ENCODE data around the gene ESRRG. TPM values are rescaled to one million over a fixed set of nuclear protein-coding genes. Genes with fewer than 3 reads are reported as not detected.

ESRRG gene
- 10 to 100 TPM; 14.3 to 38.5 TPM for total RNA-seq

DNA sequence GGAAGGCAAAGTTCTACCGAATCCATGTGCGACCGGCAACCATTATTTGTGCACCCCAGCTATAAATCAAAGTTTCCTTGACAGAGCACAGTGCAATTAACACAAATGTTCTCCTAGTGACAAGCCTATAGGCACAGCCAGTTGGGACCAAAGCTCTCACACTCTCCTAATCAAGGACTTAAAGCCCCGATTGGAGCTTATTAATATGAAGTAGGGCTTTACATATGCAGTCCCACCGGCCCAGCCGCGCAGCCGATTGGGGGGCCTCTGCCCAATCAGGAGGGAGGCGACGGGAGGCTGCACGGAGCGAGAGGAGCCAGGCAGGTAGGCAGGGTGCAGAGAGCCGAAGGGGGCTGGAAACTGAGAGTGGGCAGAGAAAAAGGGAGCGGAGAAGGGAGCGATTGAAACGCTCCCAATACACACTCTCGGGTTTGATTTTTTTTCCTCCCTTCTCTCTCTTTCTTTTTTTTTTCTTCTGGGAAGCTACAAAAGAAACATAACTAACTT is at the start of gene ESRRG:
ESRRG (minus strand) TSS at position 156 of the 507 bp plus-strand sequence; CDS start at position 26, 130 bp downstream.
- no peaks in the 10 kb centered on the region for H3K4me1 ChIP-seq
- no peaks in the 10 kb centered on the region for H3K36me3 ChIP-seq
- no peak for TF ChIP-seq CTCF (IDR thresholded peaks at IDR 0.05)
- peak within 1 kb of the TSS; percentile 29 to 75 for H3K27ac ChIP-seq
- no peaks in the 10 kb centered on the region for H3K9me3 ChIP-seq
- H3K27me3 ChIP-seq: no peaks in the 10 kb centered on the region
- peak within 1 kb of the TSS; percentile 50 to 52 for H3K4me3 ChIP-seq
- DNase-seq (ENCODE audit: low spot score): no peak

DNA sequence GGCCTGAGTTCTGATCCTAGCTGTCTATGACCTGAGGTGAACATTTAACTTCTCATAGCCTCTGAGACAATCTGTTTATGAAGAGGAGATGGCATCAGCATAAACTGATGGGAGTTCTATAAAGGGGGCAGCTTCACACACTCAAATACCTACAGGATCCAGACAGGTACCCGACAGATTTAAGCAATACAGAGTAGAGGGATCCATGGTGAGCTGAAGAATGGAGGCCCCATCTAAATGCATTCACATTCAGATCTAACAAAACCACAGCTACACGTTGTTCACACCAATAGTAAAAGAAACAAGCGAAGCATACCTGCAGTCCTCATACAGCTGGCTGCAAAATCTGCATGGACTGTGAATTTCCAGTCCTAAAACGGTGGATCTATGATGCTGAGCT is 48.7 kb upstream of the ESRRG start:
- H3K27me3 ChIP-seq: no peaks in the 10 kb centered on the region
- no peak overlapping the region for H3K27ac ChIP-seq
- no peak for DNase-seq (ENCODE audit: low spot score)
- H3K4me3 ChIP-seq: no peak overlapping the region
- no peak for TF ChIP-seq CTCF (IDR thresholded peaks at IDR 0.05)
- H3K4me1 ChIP-seq: no peaks in the 10 kb centered on the region
- no peaks in the 10 kb centered on the region for H3K36me3 ChIP-seq
- no peaks in the 10 kb centered on the region for H3K9me3 ChIP-seq

DNA sequence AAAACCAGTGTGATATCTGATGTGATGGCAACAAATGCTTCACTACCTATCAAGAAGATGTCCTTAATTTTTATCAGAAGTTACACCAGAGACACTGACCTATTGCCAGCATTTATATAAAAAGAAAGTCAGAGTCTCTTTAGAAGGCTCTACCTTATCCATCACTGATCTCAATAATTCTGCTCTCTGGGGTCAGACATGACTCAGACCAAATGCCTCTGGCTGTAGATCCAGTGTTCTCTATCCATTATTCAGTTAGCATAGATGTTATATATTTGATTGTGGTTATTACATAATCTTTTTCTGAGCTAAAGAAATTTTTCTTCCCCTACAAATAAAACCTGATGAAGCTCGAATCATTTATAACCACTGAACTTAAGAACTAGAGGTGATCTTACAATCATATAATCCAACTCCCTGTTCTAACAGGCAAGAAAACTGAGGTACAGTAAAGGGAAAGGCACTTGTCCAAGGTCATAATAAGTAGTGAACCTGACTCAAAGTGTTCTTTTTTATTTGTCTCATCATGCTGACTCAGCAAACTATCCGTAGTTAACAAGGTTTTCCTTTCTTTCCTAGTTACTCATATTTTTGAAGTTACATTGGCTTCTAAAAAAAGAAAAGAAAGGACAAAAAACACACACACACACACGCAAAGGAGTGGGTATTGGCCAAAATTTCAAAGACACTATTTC is 43.6 kb upstream of the ESRRG start:
- H3K4me3 ChIP-seq: no peak overlapping the region

DNA sequence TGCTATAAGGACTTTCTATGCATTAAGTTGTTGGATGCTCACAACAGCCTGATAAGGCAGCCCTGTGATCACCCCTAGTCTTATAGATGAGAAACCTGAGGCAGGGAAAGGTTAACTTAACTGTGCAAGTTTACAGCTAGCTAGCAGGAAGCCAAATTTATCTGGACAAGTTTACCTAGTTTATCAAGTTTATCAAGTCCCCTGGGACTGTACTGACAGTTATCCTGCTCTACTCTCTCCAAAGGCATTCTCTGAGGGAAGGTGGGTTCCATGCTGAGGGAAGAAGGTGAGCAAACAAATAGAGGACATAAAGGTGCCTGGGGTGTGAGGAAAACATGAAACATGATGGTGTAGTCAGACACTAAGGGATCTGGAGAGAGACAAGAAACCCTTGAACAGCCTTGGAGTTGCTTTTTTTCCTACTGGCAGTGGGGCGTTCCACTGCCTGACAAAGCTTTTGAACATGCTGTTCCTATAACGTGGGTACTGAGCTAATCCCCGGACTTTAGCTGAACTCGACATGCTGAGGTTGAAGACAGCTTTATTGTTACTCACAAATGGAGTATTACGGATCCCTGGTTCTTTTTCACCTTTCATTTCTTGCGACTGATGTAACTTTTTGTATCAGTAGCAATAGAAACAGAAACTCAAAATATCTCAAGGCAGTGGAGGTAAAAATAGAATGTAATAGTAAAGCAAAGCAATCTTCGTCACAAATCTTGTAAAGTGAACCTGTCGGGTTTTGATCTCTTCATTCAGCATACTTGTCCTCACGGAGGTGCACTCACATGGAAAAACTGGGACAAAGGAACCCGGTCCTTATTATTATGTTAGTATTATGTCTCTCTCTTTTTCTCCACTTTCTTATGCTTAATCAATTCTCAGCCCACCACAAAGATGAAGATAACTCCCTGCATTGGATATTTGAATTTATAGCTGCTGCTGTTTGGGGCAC is 42.4 kb upstream of the ESRRG start:
- H3K4me3 ChIP-seq: no peak overlapping the region
- no peak for DNase-seq (ENCODE audit: low spot score)

More for the DNA sequence above, 43.6 kb upstream of the ESRRG start:
- H3K27me3 ChIP-seq: no peaks in the 10 kb centered on the region
- peak overlapping the region in 1 of 2 donors; percentile 39 for H3K27ac ChIP-seq
- H3K36me3 ChIP-seq: no peaks in the 10 kb centered on the region
- no peaks in the 10 kb centered on the region for H3K9me3 ChIP-seq
- DNase-seq (ENCODE audit: low spot score): no peak
- TF ChIP-seq CTCF (IDR thresholded peaks at IDR 0.05): no peak
- no peaks in the 10 kb centered on the region for H3K4me1 ChIP-seq

DNA sequence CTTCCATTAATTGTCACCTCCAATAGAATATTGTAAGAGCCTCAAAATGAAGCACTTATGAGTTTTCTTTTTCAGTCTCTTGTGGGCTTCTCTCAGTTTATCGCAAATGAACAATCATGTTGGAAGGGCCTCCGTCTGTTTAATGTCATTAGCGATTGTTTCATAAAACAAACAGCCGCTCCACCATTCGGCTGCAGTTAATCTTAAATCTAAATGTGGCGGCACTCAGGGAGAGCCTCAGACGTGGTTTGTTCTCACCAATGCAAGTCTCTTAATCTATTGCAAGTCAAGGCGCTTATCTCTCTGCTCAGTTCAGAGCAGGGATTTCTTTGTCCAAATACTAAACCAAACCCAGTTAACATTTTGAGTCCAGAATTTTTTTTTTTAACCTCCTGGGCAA is 34.9 kb upstream of the ESRRG start:
- no peak for TF ChIP-seq CTCF (IDR thresholded peaks at IDR 0.05)
- peaks cover 0 to 8% of the 10 kb centered on the region in 2 donors for H3K4me1 ChIP-seq
- H3K4me3 ChIP-seq: no peak overlapping the region
- no peaks in the 10 kb centered on the region for H3K9me3 ChIP-seq
- no peaks in the 10 kb centered on the region for H3K36me3 ChIP-seq
- DNase-seq (ENCODE audit: low spot score): no peak
- H3K27me3 ChIP-seq: no peaks in the 10 kb centered on the region
- peak overlapping the region in 1 of 2 donors; percentile 30 for H3K27ac ChIP-seq

More for the DNA sequence above, 42.4 kb upstream of the ESRRG start:
- Histone ChIP-seq H3K4me1 (no peaks in the 10 kb centered on the region), H3K9me3 (no peaks in the 10 kb centered on the region), H3K36me3 (no peaks in the 10 kb centered on the region), H3K27me3 (no peaks in the 10 kb centered on the region), H3K27ac (peak overlapping the region; percentile 39 to 79)
- no peak for TF ChIP-seq CTCF (IDR thresholded peaks at IDR 0.05)

Measured in right atrium auricular region (tissue), 2 donors.